T-cell (primary cell): Measurements from ENCODE around the gene GPSM1. TPM values are rescaled to one million over a fixed set of nuclear protein-coding genes. Genes with fewer than 3 reads are reported as not detected.
A peak's percentile ranks its signal among the peaks of the same experiment; 100 is the strongest.

Experiments
- ATAC-seq, 4 experiments: fragments of 200-7000 bp in 3 of 4; fragments of 150-1000 bp in 1 of 4; cut with Tn5 transposase; replicated peaks in 1 of 4; 1 replicate in 3 of 4; 2 replicates in 1 of 4; pipeline ENCODE4 v1.10.0; 2021; ENCODE audit warnings: moderate library complexity in 3 of 4, mild to moderate bottlenecking in 2 of 4, moderate number of reproducible peaks in 1 of 4
- CTCF ChIA-PET, 2 donors: fragments of 300-600 bp; sonication (Branson Sonifier 250); formaldehyde crosslinking; loops; one replicate each; lab custom pipeline; 2022; ENCODE audit warnings: antibody characterized with exemption in 2 of 2; lab: Charles Lee
- POLR2A ChIA-PET, 2 donors: fragments of 300-600 bp; sonication (Branson Sonifier 250); formaldehyde crosslinking; loops; one replicate each; lab custom pipeline; 2022; ENCODE audit warnings: antibody characterized with exemption in 2 of 2; lab: Charles Lee
- DNase-seq, 35 experiments: peaks; one replicate each; pipeline versions ENCODE4 v3.0.0 to v3.0.0-alpha.2; 2013 to 2023
- H3K27ac ChIP-seq: one replicate; pipeline ENCODE4 v1.5.1; 2013; ENCODE audit warnings: low read length
- H3K27me3 ChIP-seq, 2 experiments: replicated peaks in 1 of 2; 1 replicate in 1 of 2; 2 replicates in 1 of 2; pipeline versions ENCODE4 v1.6.1 to v1.7.0; 2013; ENCODE audit warnings: low read length in 1 of 2, mixed read lengths in 1 of 2; ENCODE audit not compliant: control insufficient read depth in 2 of 2, insufficient read depth in 2 of 2; ENCODE audit errors: extremely low read depth in 1 of 2
- H3K36me3 ChIP-seq, 2 donors: 1 replicate in 1 of 2; 2 replicates in 1 of 2; pipeline versions ENCODE4 v1.6.1 to v1.7.0; 2013; ENCODE audit warnings: low read length in 1 of 2; ENCODE audit not compliant: control insufficient read depth in 2 of 2, insufficient read depth in 1 of 2; ENCODE audit errors: extremely low read depth in 1 of 2
- H3K4me1 ChIP-seq, 2 experiments: 1 replicate in 1 of 2; 2 replicates in 1 of 2; pipeline versions ENCODE4 v1.6.1 to v1.7.0; 2013; ENCODE audit warnings: low read length in 2 of 2, mixed read lengths in 1 of 2; ENCODE audit not compliant: insufficient read depth in 2 of 2, control insufficient read depth in 1 of 2; ENCODE audit errors: extremely low read depth in 1 of 2
- H3K4me3 ChIP-seq, 2 donors: 1 replicate in 1 of 2; 2 replicates in 1 of 2; pipeline versions ENCODE4 v1.5.1 to v1.7.0; 2013; ENCODE audit warnings: mild to moderate bottlenecking in 2 of 2, low read length in 1 of 2, moderate library complexity in 1 of 2; ENCODE audit not compliant: control insufficient read depth in 1 of 2; ENCODE audit errors: extremely low read depth in 1 of 2
- H3K9me3 ChIP-seq: 2 replicates; pipeline ENCODE4 v1.7.0; 2013
- H3K27ac Mint-ChIP-seq, 2 donors: one replicate each; pipeline ENCODE4 v1.8.0; 2020 to 2021; ENCODE audit warnings: mild to moderate bottlenecking in 2 of 2, mixed read lengths in 2 of 2
- H3K27me3 Mint-ChIP-seq, 2 donors: one replicate each; pipeline ENCODE4 v1.8.0; 2021 to 2022; ENCODE audit warnings: mixed read lengths in 2 of 2
- H3K36me3 Mint-ChIP-seq: one replicate; pipeline ENCODE4 v1.8.0; 2021; ENCODE audit warnings: mixed read lengths
- H3K4me1 Mint-ChIP-seq, 3 donors: one replicate each; pipeline ENCODE4 v1.8.0; 2020 to 2022; ENCODE audit warnings: mixed read lengths in 3 of 3, mild to moderate bottlenecking in 1 of 3
- H3K4me3 Mint-ChIP-seq, 3 donors: one replicate each; pipeline ENCODE4 v1.8.0; 2020 to 2022; ENCODE audit warnings: mild to moderate bottlenecking in 3 of 3, mixed read lengths in 3 of 3, moderate library complexity in 3 of 3
- H3K9me3 Mint-ChIP-seq, 3 donors: one replicate each; pipeline ENCODE4 v1.8.0; 2020 to 2022; ENCODE audit warnings: mixed read lengths in 3 of 3
- WGBS: methylation state at CpG from one replicate; pipeline ENCODE4 v1.1.5; 2013; ENCODE audit warnings: missing lambda C conversion rate; ENCODE audit not compliant: insufficient coverage; 5-methylcytosine and 5-hydroxymethylcytosine counted together
- total RNA-seq, 35 experiments: library from RNA in 6 of 35; stranded (reverse) in 6 of 35; fragments of 120-200 nt in 1 of 35; gene quantifications; one replicate each; pipeline versions ENCODE4 v1.2.1 to v1.2.4 and lab custom pipeline; 2013 to 2026

GPSM1 gene
- total RNA-seq, 5 donors from 2014 or later (not counting 1 experiment from before 2014, with no cell fraction given) = 8.6 to 11.5 (median 9.7) TPM

- no peak overlapping the region for H3K27ac Mint-ChIP-seq
- peak in 2 of 4 experiments; percentile 27 to 47 for ATAC-seq
- CTCF ChIA-PET = interaction anchor here in 1 of 2 donors (0.6 kb wide), 1 partner anchor 164 kb away, joined by 4 read pairs; no protein-coding TSS in a partner anchor
- Histone ChIP-seq H3K4me3 (no peak overlapping the region), H3K9me3 (no peaks in the 10 kb centered on the region), H3K4me1 (peaks cover 0 to 26% of the 10 kb centered on the region in 2 experiments), H3K27ac (no peak overlapping the region), H3K36me3 (no peaks in the 10 kb centered on the region), H3K27me3 (peaks cover 0 to 86% of the 10 kb centered on the region in 2 experiments)
- no peaks in the 10 kb centered on the region for H3K9me3 Mint-ChIP-seq
- peaks cover 4 to 7% (median 6%) of the 10 kb centered on the region in 3 donors for H3K4me1 Mint-ChIP-seq
- DNase-seq = no peak
- H3K4me3 Mint-ChIP-seq = peak overlapping the region in 1 of 3 donors; percentile 12
- H3K27me3 Mint-ChIP-seq = peaks cover 3 to 5% of the 10 kb centered on the region in 2 donors
- POLR2A ChIA-PET = no interaction called here
- no peaks in the 10 kb centered on the region for H3K36me3 Mint-ChIP-seq
- WGBS = 24% methylated on average over 29 of the region's 34 CpGs
Measured at GRCh38 chr9:136306211-136307208, 20.8 kb upstream of the GPSM1 start.

DNA sequence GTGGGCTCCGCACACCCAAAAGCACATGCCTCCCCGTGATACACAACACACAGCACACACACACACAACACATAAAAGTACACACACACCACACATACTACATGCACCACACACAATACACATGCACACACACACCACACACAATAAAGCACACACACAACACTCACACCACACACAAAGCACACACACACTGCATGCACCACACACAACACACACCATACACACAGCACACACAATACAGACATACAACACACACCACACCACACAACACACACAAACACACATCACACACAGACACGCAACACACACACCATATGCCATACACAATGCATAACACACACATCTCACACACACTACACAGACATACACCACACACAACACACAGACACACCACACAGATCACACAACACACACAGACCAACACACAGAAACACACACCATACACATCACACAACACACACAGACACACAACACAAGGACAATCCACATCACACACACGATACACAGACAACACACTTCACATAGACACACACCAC, 20.1 kb upstream of the GPSM1 start:
- WGBS = 75% methylated on average over 4 of the region's 4 CpGs
- Histone ChIP-seq H3K27ac (no peak overlapping the region), H3K9me3 (no peaks in the 10 kb centered on the region), H3K4me1 (peaks cover 0 to 31% of the 10 kb centered on the region in 2 experiments), H3K27me3 (peaks cover 0 to 93% of the 10 kb centered on the region in 2 experiments), H3K4me3 (no peak overlapping the region), H3K36me3 (no peaks in the 10 kb centered on the region)
- Mint-ChIP-seq H3K4me1 (peaks cover 4 to 7% (median 6%) of the 10 kb centered on the region in 3 donors), H3K27me3 (peaks cover 3 to 5% of the 10 kb centered on the region in 2 donors), H3K9me3 (no peaks in the 10 kb centered on the region), H3K36me3 (no peaks in the 10 kb centered on the region), H3K27ac (no peak overlapping the region), H3K4me3 (no peak overlapping the region)
- ATAC-seq (no peak), DNase-seq (no peak)
- ChIA-PET POLR2A (no interaction called here), CTCF (no interaction called here)

- H3K27me3 ChIP-seq = peaks cover 0 to 88% of the 10 kb centered on the region in 2 experiments
- Mint-ChIP-seq H3K4me1 (peaks cover 4 to 7% (median 6%) of the 10 kb centered on the region in 3 donors), H3K36me3 (no peaks in the 10 kb centered on the region), H3K9me3 (no peaks in the 10 kb centered on the region), H3K4me3 (no peak overlapping the region), H3K27me3 (peaks cover 3 to 5% of the 10 kb centered on the region in 2 donors), H3K27ac (no peak overlapping the region)
- 96% methylated on average over 4 of the region's 4 CpGs for WGBS
- H3K36me3 ChIP-seq = no peaks in the 10 kb centered on the region
- CTCF ChIA-PET = no interaction called here
- ATAC-seq (no peak), DNase-seq (no peak)
- POLR2A ChIA-PET = no interaction called here
- H3K4me1 ChIP-seq = peaks cover 0 to 31% of the 10 kb centered on the region in 2 experiments
- no peak overlapping the region for H3K4me3 ChIP-seq
- H3K9me3 ChIP-seq = no peaks in the 10 kb centered on the region
- H3K27ac ChIP-seq = no peak overlapping the region
Measured at GRCh38 chr9:136308006-136308701, 19.2 kb upstream of the GPSM1 start.

GRCh38 chr9:136308702-136309053, 18.7 kb upstream of the GPSM1 start:
- Histone ChIP-seq H3K4me3 (no peak overlapping the region), H3K27ac (no peak overlapping the region), H3K9me3 (no peaks in the 10 kb centered on the region), H3K36me3 (no peaks in the 10 kb centered on the region), H3K27me3 (peaks cover 0 to 84% of the 10 kb centered on the region in 2 experiments), H3K4me1 (peaks cover 0 to 31% of the 10 kb centered on the region in 2 experiments)
- no peak overlapping the region for H3K27ac Mint-ChIP-seq
- ATAC-seq (no peak), DNase-seq (no peak)
- CTCF ChIA-PET = no interaction called here
- H3K9me3 Mint-ChIP-seq = no peaks in the 10 kb centered on the region
- no peaks in the 10 kb centered on the region for H3K36me3 Mint-ChIP-seq
- peaks cover 4 to 7% (median 6%) of the 10 kb centered on the region in 3 donors for H3K4me1 Mint-ChIP-seq
- no peak overlapping the region for H3K4me3 Mint-ChIP-seq
- POLR2A ChIA-PET = no interaction called here
- peaks cover 3 to 5% of the 10 kb centered on the region in 2 donors for H3K27me3 Mint-ChIP-seq

GRCh38 chr9:136309101-136309801, 18.1 kb upstream of the GPSM1 start:
- peak in 1 of 4 experiments; percentile 48 for ATAC-seq
- 39% methylated on average over 19 of the region's 22 CpGs for WGBS
- no peak overlapping the region for H3K27ac ChIP-seq
- Mint-ChIP-seq H3K27ac (no peak overlapping the region), H3K4me1 (peaks cover 4 to 7% (median 6%) of the 10 kb centered on the region in 3 donors), H3K4me3 (no peak overlapping the region), H3K27me3 (peaks cover 3 to 5% of the 10 kb centered on the region in 2 donors), H3K36me3 (no peaks in the 10 kb centered on the region), H3K9me3 (no peaks in the 10 kb centered on the region)
- DNase-seq = peak in 2 of 35 experiments; percentile 26 to 30
- POLR2A ChIA-PET = no interaction called here
- no peaks in the 10 kb centered on the region for H3K36me3 ChIP-seq
- peaks cover 0 to 81% of the 10 kb centered on the region in 2 experiments for H3K27me3 ChIP-seq
- H3K9me3 ChIP-seq = no peaks in the 10 kb centered on the region
- CTCF ChIA-PET = no interaction called here
- no peak overlapping the region for H3K4me3 ChIP-seq
- H3K4me1 ChIP-seq = peaks cover 0 to 31% of the 10 kb centered on the region in 2 experiments
